Activated gamma-delta T cell (primary cell): ENCODE results near the gene ENPP1.

Experiments
- DNase-seq: peaks from one replicate; lab custom pipeline; 2025; lab: John Stamatoyannopoulos, UW

The ENPP1 gene

GRCh38 chr6:131916847-131917246 is 109.0 kb downstream of the ENPP1 start:
- no peak for DNase-seq

GRCh38 chr6:131917318-131917717 is 109.5 kb downstream of the ENPP1 start:
- no peak for DNase-seq

GRCh38 chr6:131917763-131918649 is 110.2 kb downstream of the ENPP1 start:
- no peak for DNase-seq

DNA sequence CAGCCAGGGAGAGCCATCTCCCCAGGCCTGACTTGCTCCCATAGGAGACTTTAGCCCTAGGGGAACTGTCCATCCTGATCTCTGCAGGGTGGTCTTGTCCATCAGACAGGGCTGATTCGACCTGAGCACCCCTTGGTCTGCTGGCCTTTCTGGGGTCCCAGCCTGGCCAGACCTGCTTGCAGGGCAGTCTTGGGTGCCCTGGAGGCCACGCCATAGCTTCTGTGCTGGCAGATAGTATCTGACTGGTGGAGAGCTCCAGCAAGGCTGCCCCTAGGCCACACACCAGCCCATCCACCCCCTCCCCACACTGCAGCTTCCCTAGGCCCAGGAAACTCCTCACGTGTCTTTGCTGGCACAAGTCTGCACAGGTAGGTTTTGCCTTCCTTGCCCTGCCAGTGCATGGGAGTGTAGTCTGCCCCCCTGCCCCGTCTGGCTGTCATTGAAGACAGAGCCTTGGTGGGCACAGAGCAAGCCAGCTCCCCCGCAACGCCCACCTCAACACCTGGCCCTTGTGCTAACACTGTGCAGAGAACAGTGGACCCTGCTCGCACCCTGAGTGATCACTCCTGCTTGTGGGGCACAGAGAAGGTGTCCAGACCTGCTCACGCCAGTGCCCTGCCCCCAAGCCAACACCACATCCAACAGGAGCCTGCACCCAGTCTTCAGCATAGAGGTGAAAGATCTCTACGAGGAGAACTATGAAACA is 111.0 kb downstream of the ENPP1 start:
- DNase-seq, result no peak

DNA sequence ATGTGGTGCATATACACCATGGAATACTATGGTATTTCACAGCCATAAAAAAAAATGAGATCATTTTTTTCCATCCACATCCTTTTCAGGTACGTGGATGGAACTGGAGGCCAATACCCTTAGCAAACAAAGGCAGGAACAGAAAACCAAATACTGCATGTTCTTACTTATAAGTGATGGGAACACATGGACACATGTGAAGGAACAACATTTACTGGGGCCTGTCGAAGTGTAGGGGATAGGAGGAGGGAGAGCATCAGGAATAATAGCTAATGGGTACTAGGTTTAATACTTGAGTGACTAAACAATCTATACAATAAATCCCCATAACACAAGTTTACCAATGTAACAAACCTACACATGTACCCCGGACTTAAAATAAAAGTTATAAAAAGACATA is 112.8 kb downstream of the ENPP1 start:
- DNase-seq, result no peak

- DNase-seq, result no peak
Measured at GRCh38 chr6:131923356-131923755, 115.5 kb downstream of the ENPP1 start.

DNA sequence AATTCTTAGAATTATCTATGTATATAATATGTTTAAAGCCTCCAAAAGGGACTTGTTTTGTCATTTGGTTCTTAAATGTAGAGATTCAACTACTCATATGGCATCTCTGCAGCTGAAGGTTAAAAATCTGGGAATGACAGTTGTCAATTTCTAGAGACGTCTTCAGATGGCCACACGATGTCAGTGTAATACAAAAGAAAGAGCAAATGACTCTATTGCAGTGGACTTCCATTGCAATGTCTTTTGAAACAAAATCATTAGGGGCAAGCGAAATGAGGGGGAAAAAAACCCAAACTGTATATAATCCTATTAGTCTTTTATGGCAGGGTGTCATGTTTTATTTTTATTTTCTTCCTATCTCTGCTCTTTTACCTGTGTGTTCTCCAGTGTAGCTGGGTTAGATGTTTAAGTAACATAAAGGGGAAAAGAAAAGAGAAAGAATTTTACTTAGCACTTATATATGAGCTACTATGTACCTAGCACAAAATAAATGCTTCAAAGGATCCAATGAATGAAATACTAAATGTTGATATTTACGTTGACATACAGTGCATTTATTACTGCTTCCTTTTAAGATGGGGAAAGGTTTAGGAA is 117.2 kb downstream of the ENPP1 start:
- no peak for DNase-seq

- no peak for DNase-seq
Measured at GRCh38 chr6:131929264-131929663, 121.4 kb downstream of the ENPP1 start.

- DNase-seq, result no peak
Measured at GRCh38 chr6:131929976-131930375, 122.2 kb downstream of the ENPP1 start.

- no peak for DNase-seq
Measured at GRCh38 chr6:131931063-131931750, 123.4 kb downstream of the ENPP1 start.

DNA sequence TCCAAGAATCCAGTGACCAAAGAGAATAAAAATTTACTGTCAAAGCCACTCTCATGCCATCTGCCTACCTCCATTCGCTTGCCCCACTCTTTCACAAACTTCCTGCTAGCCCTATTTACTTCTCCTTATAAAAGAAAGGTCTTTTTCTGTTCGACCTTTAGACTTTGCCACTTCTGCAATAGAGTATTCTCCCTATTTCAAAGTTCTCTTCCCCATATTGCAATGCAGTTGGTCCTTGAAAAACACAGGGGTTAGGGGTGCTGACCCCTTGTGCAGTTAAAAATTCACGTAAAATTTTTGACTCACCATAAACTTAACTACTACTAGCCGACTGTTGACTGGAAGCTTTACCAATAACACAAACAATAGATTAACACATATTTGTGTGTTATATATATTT is 128.3 kb downstream of the ENPP1 start:
- DNase-seq, result no peak

- DNase-seq, result no peak
Measured at GRCh38 chr6:131937226-131937625, 129.4 kb downstream of the ENPP1 start.

DNA sequence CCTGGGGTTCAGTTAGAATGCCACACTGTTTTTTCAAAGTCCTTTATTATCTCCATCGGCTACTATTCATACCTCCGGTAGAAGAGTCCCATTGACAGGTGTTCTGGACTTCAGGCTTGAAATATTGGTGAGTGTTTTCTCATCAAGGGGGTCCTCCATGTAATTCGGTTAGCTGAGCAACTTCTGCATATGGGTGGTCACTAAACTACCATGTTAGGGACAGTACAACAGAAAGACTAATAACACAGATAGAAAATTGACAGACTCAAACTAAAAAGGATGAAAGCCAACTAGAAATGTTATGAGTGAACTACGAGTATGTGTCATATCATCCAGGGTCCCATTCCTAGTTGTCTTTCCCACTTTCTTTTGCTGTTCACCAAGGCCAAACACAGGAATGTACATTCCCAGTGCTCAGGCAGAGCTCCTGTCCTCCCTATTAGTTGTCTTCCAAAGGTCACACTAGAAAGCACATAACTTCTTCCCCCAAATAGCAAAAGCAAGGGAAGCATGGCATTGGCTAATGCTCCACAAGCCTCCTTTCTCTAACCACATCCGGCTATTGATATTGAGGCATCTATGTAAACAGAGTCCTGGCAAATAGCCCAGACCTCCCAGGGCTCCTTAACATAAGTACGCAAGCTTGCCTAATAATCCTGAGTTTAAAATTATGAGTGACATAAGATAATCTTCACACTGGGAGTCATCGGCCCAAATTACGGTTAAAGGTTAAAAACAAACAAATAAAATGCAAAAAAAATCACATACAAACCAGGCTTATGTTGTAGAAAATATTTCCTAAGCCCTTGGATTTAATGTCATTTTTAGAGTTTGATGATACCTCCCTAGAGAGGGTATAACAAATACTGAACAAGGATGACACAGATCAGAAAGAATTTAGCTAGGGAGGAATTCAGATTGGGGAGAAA is 130.1 kb downstream of the ENPP1 start:
- no peak for DNase-seq
